ENCODE measurements around the gene ABCG5. TPM values are rescaled to one million over a fixed set of nuclear protein-coding genes. Genes with fewer than 3 reads are reported as not detected.

ABCG5 gene
- total and polyA plus RNA-seq, 12 donors, result 0.03 to 0.69 (median 0.20) TPM; not detected in 4

- H3K4me3 ChIP-seq, result no peak overlapping the region
- peaks cover 0 to 12% of the 10 kb centered on the region in 2 donors for H3K36me3 ChIP-seq (replicated peaks in 1 of 2)
- intact Hi-C loops (cut with DNase I), result no loop called here
- no peak overlapping the region for H3K27ac ChIP-seq
- no peak for DNase-seq
- no peak for TF ChIP-seq POLR2A (IDR thresholded peaks at IDR 0.05)
- TF ChIP-seq, protein P1, sequence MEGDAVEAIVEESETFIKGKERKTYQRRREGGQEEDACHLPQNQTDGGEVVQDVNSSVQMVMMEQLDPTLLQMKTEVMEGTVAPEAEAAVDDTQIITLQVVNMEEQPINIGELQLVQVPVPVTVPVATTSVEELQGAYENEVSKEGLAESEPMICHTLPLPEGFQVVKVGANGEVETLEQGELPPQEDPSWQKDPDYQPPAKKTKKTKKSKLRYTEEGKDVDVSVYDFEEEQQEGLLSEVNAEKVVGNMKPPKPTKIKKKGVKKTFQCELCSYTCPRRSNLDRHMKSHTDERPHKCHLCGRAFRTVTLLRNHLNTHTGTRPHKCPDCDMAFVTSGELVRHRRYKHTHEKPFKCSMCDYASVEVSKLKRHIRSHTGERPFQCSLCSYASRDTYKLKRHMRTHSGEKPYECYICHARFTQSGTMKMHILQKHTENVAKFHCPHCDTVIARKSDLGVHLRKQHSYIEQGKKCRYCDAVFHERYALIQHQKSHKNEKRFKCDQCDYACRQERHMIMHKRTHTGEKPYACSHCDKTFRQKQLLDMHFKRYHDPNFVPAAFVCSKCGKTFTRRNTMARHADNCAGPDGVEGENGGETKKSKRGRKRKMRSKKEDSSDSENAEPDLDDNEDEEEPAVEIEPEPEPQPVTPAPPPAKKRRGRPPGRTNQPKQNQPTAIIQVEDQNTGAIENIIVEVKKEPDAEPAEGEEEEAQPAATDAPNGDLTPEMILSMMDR (IDR thresholded peaks at IDR 0.05), result no peak
- H3K9me3 ChIP-seq (replicated peaks in 1 of 3), result no peaks in the 10 kb centered on the region
- no peaks in the 10 kb centered on the region for H3K4me1 ChIP-seq (replicated peaks in 1 of 2)
- H3K27me3 ChIP-seq, result no peaks in the 10 kb centered on the region
These were observed 37.7 kb downstream of the ABCG5 start for GRCh38 chr2:43800894-43801293.

GRCh38 chr2:43798300-43798699, 40.3 kb downstream of the ABCG5 start:
- intact Hi-C loops (cut with DNase I), result no loop called here
- no peaks in the 10 kb centered on the region for H3K36me3 ChIP-seq (replicated peaks in 1 of 2)
- no peak overlapping the region for H3K4me3 ChIP-seq
- no peak for DNase-seq
- H3K27ac ChIP-seq, result no peak overlapping the region
- 86 to 91% (median 87%) methylated on average over 4 of the region's 4 CpGs for WGBS, 4 donors
- H3K9me3 ChIP-seq (replicated peaks in 1 of 3), result no peaks in the 10 kb centered on the region
- H3K27me3 ChIP-seq, result no peaks in the 10 kb centered on the region
- H3K4me1 ChIP-seq (replicated peaks in 1 of 2), result no peaks in the 10 kb centered on the region
- no peak for TF ChIP-seq POLR2A (IDR thresholded peaks at IDR 0.05)
- TF ChIP-seq, protein P1 (IDR thresholded peaks at IDR 0.05), result peak; percentile 13 to 35 (median 25)

DNA sequence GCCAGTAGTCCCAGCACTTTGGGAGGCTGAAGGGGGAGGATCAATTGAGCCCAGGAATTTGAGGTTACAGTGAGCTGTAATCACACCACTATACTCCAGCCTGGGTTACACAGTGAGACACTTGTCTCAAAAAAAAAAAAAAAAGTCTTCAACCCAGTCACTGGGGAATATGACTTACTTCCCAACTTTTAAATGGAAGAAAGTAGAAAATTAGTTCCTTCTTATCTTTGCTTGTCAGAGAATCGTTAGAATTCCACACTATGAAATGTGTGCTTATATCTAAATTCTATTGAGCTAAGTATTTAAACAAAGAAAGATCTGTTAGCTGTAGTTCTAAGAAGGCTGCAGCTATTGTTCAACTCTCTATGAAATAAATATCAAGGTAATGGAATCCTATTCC, 42.4 kb downstream of the ABCG5 start:
- Histone ChIP-seq H3K27me3 (no peaks in the 10 kb centered on the region), H3K9me3 (replicated peaks in 1 of 3) (no peaks in the 10 kb centered on the region), H3K36me3 (replicated peaks in 1 of 2) (no peaks in the 10 kb centered on the region), H3K4me3 (no peak overlapping the region), H3K27ac (no peak overlapping the region), H3K4me1 (replicated peaks in 1 of 2) (no peaks in the 10 kb centered on the region)
- 66 to 76% (median 70%) methylated on average over 1 of the region's 1 CpG for WGBS, 4 donors
- TF ChIP-seq POLR2A (IDR thresholded peaks at IDR 0.05), result no peak
- TF ChIP-seq, protein P1 (IDR thresholded peaks at IDR 0.05), result no peak
- intact Hi-C loops (cut with DNase I), result no loop called here
- DNase-seq, result no peak

GRCh38 chr2:43794956-43795355, 43.7 kb downstream of the ABCG5 start:
- no peak for DNase-seq
- no peaks in the 10 kb centered on the region for H3K4me1 ChIP-seq (replicated peaks in 1 of 2)
- no peaks in the 10 kb centered on the region for H3K27me3 ChIP-seq
- no peak overlapping the region for H3K27ac ChIP-seq
- no peak for TF ChIP-seq POLR2A (IDR thresholded peaks at IDR 0.05)
- TF ChIP-seq, protein P1 (IDR thresholded peaks at IDR 0.05), result no peak
- H3K36me3 ChIP-seq (replicated peaks in 1 of 2), result peaks cover 0 to 2% of the 10 kb centered on the region in 2 donors
- WGBS, 4 donors, result 91 to 95% (median 93%) methylated on average over 9 of the region's 9 CpGs
- H3K9me3 ChIP-seq (replicated peaks in 1 of 3), result no peaks in the 10 kb centered on the region
- no peak overlapping the region for H3K4me3 ChIP-seq
- intact Hi-C loops (cut with DNase I), result no loop called here

Data from adrenal gland (tissue), 12 donors.